RWPE2 (cell line): Measurements from ENCODE around the gene BGN.

ENCODE experiments used
- ATAC-seq: fragments of 200-7000 bp; cut with Tn5 transposase; 3 replicates; pipeline ENCODE4 v1.9.1; 2021; ENCODE audit warnings: low read depth
- DNase-seq: peaks from one replicate; pipeline ENCODE4 v3.0.0-alpha.2; 2020; ENCODE audit warnings: low spot score
- H3K27ac ChIP-seq: fragments of 450-650 bp; 2 replicates; pipeline ENCODE4 v1.5.1; 2017; ENCODE audit warnings: mild to moderate bottlenecking; ENCODE audit not compliant: poor library complexity, severe bottlenecking
- H3K27me3 ChIP-seq: fragments of 250-450 bp; sonication (Bioruptor Pico); 2 replicates; pipeline ENCODE4 v1.5.1; 2021; ENCODE audit warnings: mild to moderate bottlenecking, moderate library complexity; ENCODE audit not compliant: insufficient read depth, poor library complexity, severe bottlenecking
- H3K36me3 ChIP-seq: fragments of 250-450 bp; sonication (Bioruptor Pico); 2 replicates; pipeline ENCODE4 v1.5.1; 2020; ENCODE audit warnings: low read depth, mild to moderate bottlenecking, moderate library complexity
- H3K4me1 ChIP-seq: fragments of 250-450 bp; sonication (Bioruptor Pico); 2 replicates; pipeline ENCODE4 v1.5.1; 2021; ENCODE audit warnings: mild to moderate bottlenecking, moderate library complexity; ENCODE audit not compliant: insufficient read depth, poor library complexity, severe bottlenecking
- H3K4me3 ChIP-seq: fragments of 250-450 bp; sonication (Bioruptor Pico); 2 replicates; pipeline ENCODE4 v1.5.1; 2021; ENCODE audit warnings: mild to moderate bottlenecking, moderate library complexity; ENCODE audit not compliant: severe bottlenecking
- H3K9me3 ChIP-seq: fragments of 250-450 bp; sonication (Bioruptor Pico); 2 replicates; pipeline ENCODE4 v1.5.1; 2021; ENCODE audit warnings: mild to moderate bottlenecking, moderate library complexity; ENCODE audit not compliant: severe bottlenecking
- CTCF ChIP-seq: fragments of 450-650 bp; IDR thresholded peaks from one replicate; pipeline ENCODE4 v1.5.1; 2017; ENCODE audit warnings: mild to moderate bottlenecking, moderate library complexity; ENCODE audit not compliant: poor library complexity, severe bottlenecking

BGN gene

GRCh38 chrX:153491351-153491914, 3.3 kb upstream of the BGN start:
- Histone ChIP-seq H3K27me3 (no peaks in the 10 kb centered on the region), H3K4me3 (no peak overlapping the region), H3K4me1 (no peaks in the 10 kb centered on the region), H3K9me3 (no peaks in the 10 kb centered on the region), H3K27ac (no peak overlapping the region), H3K36me3 (no peaks in the 10 kb centered on the region)
- no peak for TF ChIP-seq CTCF
- DNase-seq (no peak), ATAC-seq (no peak)

GRCh38 chrX:153491918-153492317, 2.9 kb upstream of the BGN start:
- H3K9me3 ChIP-seq, result no peaks in the 10 kb centered on the region
- no peaks in the 10 kb centered on the region for H3K4me1 ChIP-seq
- H3K27me3 ChIP-seq, result no peaks in the 10 kb centered on the region
- no peak for TF ChIP-seq CTCF
- H3K27ac ChIP-seq, result no peak overlapping the region
- DNase-seq, result no peak
- H3K36me3 ChIP-seq, result no peaks in the 10 kb centered on the region
- ATAC-seq, result no peak
- H3K4me3 ChIP-seq, result no peak overlapping the region

GRCh38 chrX:153492543-153492942, 2.2 kb upstream of the BGN start:
- no peak for ATAC-seq
- TF ChIP-seq CTCF, result no peak
- Histone ChIP-seq H3K27me3 (no peaks in the 10 kb centered on the region), H3K4me3 (no peak overlapping the region), H3K4me1 (no peaks in the 10 kb centered on the region), H3K9me3 (no peaks in the 10 kb centered on the region), H3K27ac (no peak overlapping the region), H3K36me3 (no peaks in the 10 kb centered on the region)
- no peak for DNase-seq

- H3K27ac ChIP-seq, result no peak overlapping the region
- H3K27me3 ChIP-seq, result no peaks in the 10 kb centered on the region
- H3K9me3 ChIP-seq, result no peaks in the 10 kb centered on the region
- DNase-seq (no peak), ATAC-seq (no peak)
- no peaks in the 10 kb centered on the region for H3K4me1 ChIP-seq
- no peak overlapping the region for H3K4me3 ChIP-seq
- TF ChIP-seq CTCF, result no peak
- no peaks in the 10 kb centered on the region for H3K36me3 ChIP-seq
Measured at GRCh38 chrX:153493085-153493484, 1.7 kb upstream of the BGN start.

- no peak for ATAC-seq
- no peaks in the 10 kb centered on the region for H3K27me3 ChIP-seq
- no peaks in the 10 kb centered on the region for H3K9me3 ChIP-seq
- H3K4me1 ChIP-seq, result no peaks in the 10 kb centered on the region
- no peak overlapping the region for H3K27ac ChIP-seq
- TF ChIP-seq CTCF, result no peak
- no peak for DNase-seq
- H3K36me3 ChIP-seq, result no peaks in the 10 kb centered on the region
- H3K4me3 ChIP-seq, result no peak overlapping the region
Measured at GRCh38 chrX:153494061-153494460, 719 bp upstream of the BGN start.
